ENCODE results near the gene ANXA8L1.
"Not testable (repeated sequence)": the region's sequence is repeated elsewhere in the genome, so short reads cannot be mapped to it uniquely, and the experiment has no call there.

ANXA8L1 gene, protein sequence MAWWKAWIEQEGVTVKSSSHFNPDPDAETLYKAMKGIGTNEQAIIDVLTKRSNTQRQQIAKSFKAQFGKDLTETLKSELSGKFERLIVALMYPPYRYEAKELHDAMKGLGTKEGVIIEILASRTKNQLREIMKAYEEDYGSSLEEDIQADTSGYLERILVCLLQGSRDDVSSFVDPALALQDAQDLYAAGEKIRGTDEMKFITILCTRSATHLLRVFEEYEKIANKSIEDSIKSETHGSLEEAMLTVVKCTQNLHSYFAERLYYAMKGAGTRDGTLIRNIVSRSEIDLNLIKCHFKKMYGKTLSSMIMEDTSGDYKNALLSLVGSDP
- total RNA-seq: 0 reads per million in 2 donors

GRCh38 chr10:46375406-46375805 is at the start of gene ANXA8L1:
ANXA8L1 (plus strand) TSS chr10:46375776; CDS start chr10:46375852, 76 bp downstream.
- not testable (repeated sequence) for DNase-seq

- no peak for DNase-seq
These were observed 49.5 kb upstream of the ANXA8L1 start for GRCh38 chr10:46326066-46326465.

- DNase-seq: no peak
These were observed 48.6 kb upstream of the ANXA8L1 start for GRCh38 chr10:46326971-46327370.

DNA sequence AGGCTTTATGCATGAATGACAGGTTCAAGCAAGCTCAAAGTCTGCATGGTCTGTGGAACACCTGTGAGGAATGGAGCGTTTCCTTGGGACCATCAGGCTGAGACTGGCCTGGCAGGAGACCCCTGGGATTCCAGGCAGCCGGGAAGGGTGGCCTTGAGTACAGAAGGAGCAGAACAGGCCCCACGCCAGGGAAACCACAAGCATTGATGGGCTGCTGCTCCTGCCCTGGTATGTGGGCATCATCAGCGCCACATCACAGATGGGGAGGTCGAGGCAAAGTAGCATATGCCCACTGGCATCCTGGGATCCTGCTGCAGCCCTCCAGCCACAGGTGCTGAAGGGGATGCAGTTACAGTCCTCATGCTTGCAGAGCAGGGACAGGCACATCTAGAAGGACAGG is 47.9 kb upstream of the ANXA8L1 start:
- no peak for DNase-seq

GRCh38 chr10:46328853-46329689 is 46.5 kb upstream of the ANXA8L1 start:
- DNase-seq: no peak

- DNase-seq: no peak
These were observed 45.9 kb upstream of the ANXA8L1 start for GRCh38 chr10:46329690-46330016.

DNA sequence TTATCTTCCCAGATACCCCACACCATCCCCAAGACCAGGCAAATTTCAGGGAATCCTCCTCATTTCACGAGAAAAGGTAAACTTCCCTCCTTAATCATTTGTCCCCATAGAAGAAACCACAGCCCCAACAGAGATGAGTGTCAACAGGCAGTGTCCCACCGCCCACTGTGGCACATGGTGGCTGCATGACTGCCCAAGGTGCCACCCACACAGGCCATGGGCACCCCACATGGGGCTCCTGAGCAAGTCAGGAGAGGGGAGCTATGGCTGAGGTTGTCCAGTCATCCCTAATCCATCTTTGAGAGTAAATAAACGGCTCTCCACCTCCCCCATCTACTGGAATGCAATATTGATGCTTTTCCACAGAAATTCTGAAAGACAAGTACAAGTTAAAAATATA is 44.7 kb upstream of the ANXA8L1 start:
- DNase-seq: no peak

DNA sequence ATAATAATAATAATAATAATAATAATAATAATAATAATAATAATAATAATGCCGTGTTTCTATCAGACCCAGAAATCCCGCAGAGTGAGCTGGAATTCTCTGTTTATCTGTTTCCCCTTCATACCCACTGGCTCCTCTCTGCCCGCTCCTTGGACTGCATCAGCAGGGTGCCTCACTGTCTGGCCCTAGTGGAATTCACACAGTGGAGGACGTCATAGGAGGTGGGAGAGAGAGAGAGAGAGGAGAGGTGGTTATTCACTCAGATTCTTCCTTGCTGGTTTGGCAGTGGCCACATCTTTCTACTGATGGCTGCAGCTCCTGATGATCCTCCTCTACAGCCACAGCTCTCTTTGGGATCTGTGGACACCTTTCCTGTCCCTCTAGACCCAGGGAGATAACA is 10.1 kb upstream of the ANXA8L1 start:
- DNase-seq: not testable (repeated sequence)

GRCh38 chr10:46367209-46367608 is 8.4 kb upstream of the ANXA8L1 start:
- not testable (repeated sequence) for DNase-seq

GRCh38 chr10:46367666-46368240 is 7.8 kb upstream of the ANXA8L1 start:
- DNase-seq: not testable (repeated sequence)

- DNase-seq: not testable (repeated sequence)
These were observed 6.6 kb upstream of the ANXA8L1 start for GRCh38 chr10:46368956-46369355.

DNA sequence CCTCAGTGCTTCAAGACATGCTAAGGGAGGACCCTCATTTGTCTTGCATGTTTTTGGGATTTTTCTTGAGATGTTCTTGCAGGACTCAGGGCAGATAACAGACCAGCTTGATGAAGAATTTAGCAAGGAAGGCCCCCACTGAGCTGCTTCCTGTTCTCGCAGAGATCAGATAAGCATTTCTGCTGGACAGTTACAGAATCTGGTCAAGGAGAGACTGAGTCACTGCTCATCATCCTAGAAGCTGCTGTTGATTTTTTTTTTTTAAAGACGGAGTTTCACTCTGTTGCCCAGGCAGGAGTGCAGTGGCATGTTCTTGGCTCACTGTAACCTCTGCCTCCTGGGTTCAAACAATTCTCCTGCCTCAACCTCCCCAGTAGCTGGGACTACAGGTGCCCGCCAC is 1.2 kb upstream of the ANXA8L1 start:
- not testable (repeated sequence) for DNase-seq

DNA sequence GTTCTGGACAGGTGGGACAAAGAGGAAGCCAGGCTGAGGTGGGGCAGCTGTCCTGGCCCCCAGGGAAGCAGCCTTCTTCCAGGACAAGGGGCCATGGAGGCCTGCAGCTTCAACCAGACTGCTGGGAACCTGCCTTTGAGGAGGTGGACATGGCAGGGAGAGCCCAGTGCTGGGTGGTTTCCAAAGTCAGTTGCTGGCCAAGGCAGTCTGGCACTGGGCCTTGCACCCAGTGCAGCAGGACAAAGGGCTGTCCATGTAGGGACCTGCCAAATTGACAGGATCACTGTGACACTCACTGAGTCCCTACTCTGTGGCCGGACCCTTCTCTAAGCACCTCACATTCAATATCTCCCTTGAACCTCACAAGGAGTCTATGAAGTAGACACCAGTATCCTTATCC is 1.4 kb downstream of the ANXA8L1 start:
- not testable (repeated sequence) for DNase-seq

- not testable (repeated sequence) for DNase-seq
These were observed 2.1 kb downstream of the ANXA8L1 start for GRCh38 chr10:46377651-46378050.

DNA sequence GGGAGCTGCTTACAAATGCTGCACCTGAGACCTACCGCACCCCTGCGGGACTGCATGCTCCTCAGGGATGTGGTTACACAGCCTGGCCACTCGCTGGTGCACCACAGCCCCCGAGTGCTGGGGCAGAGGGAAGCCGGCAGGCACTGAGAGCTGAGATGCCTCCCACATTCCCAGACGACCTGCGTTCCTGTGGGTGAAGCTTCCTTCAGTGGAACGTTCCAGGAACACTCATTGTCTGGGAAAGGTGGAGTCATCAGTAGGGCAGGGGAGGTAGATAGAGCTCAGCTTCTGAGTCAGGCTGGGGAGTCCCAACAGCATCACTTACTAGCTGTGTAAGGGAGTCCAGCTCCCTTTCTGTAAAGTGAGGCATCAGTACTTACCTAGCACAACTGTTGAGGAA is 2.5 kb downstream of the ANXA8L1 start:
- not testable (repeated sequence) for DNase-seq

DNA sequence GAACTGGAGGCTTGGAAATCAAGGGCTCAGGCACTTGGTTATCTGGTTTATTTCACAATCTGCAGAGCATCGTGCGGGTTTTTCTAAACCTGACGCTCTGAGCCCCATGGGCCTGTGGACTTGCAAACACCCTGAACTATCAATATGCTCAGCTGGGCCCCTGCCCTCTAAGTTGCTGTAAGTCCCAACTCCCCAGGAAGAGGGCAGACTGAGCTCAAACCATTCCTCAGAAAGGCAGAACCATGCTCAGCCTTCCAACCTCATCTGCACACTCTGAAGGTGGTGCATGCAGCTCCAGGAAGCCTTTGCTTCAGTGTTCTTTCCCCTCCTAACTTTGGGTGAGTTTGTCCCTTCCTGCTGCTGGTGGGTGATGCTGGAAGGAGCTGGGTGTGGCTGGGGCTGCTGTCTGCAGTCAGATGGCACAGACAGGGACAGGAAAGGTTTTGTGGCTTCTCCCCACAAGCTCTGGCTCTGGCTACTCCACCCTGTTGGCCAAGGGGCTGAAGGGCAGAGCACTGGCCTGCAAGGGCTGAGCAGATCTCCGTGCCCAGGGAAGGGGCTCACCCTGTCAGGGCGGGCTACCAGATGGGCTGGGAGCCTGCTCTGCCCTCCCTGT is 3.8 kb downstream of the ANXA8L1 start:
- not testable (repeated sequence) for DNase-seq

DNA sequence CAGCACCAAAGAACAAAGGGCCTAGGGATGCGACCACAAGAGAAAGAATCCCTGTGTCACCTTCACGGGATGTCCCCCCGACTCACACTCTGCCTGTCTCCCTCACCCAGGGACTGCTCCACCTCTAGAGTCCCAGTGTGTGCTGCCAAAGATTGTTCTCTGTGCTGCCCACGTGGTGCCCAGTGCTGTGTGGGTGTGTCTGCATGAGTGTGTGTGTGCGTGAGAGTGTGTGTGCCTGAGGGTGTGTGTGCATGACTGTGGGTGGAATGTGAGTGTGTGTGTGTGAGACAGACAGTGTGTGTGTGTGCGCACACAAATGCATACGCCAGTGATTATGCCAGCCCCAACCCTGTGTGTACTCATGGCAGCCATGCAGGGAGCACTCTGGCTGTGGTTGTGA is 10.3 kb downstream of the ANXA8L1 start:
- DNase-seq: not testable (repeated sequence)

DNA sequence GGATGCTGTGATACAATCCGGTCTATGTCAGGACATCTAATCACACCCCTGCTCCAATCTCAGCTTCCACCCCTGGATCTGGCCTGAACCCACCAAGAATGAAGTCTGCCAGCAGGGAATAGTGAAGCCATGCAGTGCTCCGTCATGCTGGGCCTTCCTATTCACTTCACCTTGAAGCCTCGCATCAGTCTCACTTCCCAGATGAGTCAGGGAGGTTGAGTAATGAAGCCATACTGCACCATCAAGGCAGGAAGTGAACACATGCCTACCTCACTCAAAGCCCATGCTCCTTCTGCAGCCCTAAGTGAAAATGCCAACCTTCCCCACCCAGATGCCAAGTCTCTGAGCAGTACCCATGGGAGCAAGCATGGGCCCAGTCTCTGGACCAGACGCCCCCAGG is 11.1 kb downstream of the ANXA8L1 start:
- DNase-seq: not testable (repeated sequence)

- not testable (repeated sequence) for DNase-seq
These were observed 11.8 kb downstream of the ANXA8L1 start for GRCh38 chr10:46387309-46387902.

GRCh38 chr10:46391422-46391821 is 15.8 kb downstream of the ANXA8L1 start:
- not testable (repeated sequence) for DNase-seq

GRCh38 chr10:46396441-46397279 is 21.1 kb downstream of the ANXA8L1 start:
- DNase-seq: not testable (repeated sequence)

- DNase-seq: not testable (repeated sequence)
These were observed 22.2 kb downstream of the ANXA8L1 start for GRCh38 chr10:46397767-46398166.

Data from T-helper 9 cell (primary cell).